ENCODE data around the gene RAB36. TPM values are rescaled to one million over a fixed set of nuclear protein-coding genes. Genes with fewer than 3 reads are reported as not detected.
"Not testable (repeated sequence)": the region's sequence is repeated elsewhere in the genome, so short reads cannot be mapped to it uniquely, and the experiment has no call there.

Gene RAB36
- total RNA-seq, 1 donor from 2014 or later, result 3.5 TPM

DNA sequence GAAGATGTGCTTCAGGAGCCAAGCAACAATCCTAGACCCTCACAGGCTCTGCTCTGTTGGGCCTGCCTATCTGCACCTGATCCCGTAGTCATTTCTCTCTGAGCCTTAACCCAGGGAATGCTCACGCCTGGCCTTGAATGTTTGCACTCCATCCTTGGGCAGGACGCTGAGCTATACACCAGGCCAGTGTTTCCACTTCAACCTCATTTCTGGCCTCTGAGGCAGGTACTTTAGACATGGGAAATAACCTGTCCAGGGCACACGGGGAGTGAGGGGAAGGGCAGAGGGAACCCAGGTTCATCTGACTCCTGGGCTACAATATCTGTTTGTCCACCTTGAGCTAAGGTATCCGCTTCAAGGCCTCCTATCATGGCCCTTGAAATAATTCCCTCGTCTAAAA, 13.3 kb upstream of the RAB36 start:
- H3K4me3 ChIP-seq (ENCODE audit: low read depth, low read length), result no peak overlapping the region
- DNase-seq (ENCODE audit: low read depth), result no peak
- TF ChIP-seq, protein P1, sequence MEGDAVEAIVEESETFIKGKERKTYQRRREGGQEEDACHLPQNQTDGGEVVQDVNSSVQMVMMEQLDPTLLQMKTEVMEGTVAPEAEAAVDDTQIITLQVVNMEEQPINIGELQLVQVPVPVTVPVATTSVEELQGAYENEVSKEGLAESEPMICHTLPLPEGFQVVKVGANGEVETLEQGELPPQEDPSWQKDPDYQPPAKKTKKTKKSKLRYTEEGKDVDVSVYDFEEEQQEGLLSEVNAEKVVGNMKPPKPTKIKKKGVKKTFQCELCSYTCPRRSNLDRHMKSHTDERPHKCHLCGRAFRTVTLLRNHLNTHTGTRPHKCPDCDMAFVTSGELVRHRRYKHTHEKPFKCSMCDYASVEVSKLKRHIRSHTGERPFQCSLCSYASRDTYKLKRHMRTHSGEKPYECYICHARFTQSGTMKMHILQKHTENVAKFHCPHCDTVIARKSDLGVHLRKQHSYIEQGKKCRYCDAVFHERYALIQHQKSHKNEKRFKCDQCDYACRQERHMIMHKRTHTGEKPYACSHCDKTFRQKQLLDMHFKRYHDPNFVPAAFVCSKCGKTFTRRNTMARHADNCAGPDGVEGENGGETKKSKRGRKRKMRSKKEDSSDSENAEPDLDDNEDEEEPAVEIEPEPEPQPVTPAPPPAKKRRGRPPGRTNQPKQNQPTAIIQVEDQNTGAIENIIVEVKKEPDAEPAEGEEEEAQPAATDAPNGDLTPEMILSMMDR (conservative IDR thresholded peaks at IDR 0.05; ENCODE audit: low read depth, low read length), result no peak

DNA sequence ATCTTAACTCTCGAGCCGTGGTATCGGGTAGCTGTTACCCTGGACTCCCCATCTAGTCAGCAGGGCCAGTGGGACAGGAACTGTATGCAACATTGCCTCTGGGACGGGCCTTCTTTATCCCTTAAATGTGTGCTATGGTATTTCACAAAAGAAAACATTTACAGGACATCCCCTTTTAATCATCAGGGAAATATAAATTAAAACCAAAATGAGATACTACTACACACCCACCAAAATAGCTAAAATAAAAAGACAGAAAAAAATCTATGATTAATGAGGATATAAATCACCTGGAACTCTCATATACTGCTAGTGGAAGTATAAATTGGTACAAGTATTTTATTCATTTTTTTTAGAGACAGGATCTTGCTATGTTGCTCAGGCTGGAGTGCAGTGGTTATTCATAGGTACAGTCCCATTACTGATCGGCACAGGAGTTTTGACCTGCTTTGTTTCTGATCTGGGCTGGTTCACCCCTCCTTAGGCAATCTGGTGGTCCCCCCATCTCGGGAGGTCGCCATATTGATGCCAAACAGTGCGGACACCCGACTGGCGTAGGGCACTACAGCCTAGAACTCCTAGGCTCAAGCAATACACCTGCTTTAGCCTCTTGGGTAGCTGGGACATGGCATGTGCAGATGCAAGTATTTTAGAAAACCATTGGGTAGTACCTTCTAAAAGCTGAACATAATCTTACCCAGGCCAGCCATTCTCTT, 12.7 kb upstream of the RAB36 start:
- no peak for DNase-seq (ENCODE audit: low read depth)
- TF ChIP-seq, protein P1 (conservative IDR thresholded peaks at IDR 0.05; ENCODE audit: low read depth, low read length), result no peak
- H3K4me3 ChIP-seq (ENCODE audit: low read depth, low read length), result no peak overlapping the region

DNA sequence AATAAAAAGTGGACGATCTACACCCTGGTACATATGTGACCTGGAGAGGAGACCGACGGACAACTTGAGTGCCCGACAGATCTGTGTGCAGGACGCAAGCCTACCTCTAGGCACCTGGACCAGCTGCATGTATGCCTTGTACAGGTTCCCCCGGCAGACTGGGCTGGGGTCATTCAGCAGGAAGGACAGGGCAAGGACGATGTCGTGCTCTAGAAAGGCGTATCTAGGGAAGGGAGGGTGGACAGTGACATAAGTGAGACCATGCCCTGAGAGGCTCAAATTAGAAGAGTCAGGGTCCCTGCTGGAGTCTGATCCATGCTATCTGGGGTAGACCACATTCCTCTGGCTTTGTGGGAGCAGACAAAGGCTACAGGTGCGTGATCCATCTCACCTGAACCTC, 11.4 kb upstream of the RAB36 start:
- DNase-seq (ENCODE audit: low read depth), result no peak
- TF ChIP-seq, protein P1 (conservative IDR thresholded peaks at IDR 0.05; ENCODE audit: low read depth, low read length), result no peak
- no peak overlapping the region for H3K4me3 ChIP-seq (ENCODE audit: low read depth, low read length)

DNA sequence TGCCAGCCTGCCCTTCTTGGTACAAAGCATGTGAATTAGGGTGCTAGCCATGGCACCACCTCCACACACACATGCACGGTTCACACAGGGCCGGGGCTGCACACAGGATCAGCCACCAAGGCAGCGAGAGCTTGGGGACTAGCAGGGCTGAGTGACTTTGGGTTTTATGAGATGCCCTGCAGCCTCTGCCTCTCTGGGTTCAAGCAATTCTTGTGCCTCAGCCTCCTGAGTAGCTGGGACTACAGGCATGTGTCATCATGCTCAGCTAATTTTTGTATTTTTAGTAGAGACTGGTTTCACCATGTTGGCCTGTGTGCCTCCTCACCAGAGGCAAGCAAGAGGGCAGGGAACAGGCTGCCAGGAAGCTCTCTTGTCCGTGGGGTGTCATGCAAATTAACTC, 8.3 kb upstream of the RAB36 start:
- not testable (repeated sequence) for DNase-seq (ENCODE audit: low read depth); H3K4me3 ChIP-seq (ENCODE audit: low read depth, low read length)

DNA sequence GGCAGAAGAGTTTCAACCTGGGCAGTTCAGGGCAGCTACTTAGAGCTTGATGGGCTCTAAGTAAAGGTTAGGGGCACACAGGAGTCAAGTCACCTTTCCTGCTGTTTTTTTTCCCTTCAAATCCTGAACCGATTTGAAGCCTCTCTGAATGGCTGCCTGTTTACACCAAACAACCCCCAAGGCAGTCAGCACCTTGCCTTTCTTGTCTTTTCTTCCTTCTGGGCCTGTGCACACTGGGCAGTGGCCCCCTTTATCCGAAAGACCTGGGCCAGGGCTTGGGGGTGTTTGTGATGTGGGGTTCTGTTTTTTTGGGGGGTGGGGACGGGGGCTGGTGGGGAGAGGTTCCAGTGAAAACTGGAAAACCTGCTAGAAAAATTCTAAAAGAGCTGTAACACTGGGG, 7.8 kb upstream of the RAB36 start:
- DNase-seq (ENCODE audit: low read depth), result no peak
- TF ChIP-seq, protein P1 (conservative IDR thresholded peaks at IDR 0.05; ENCODE audit: low read depth, low read length), result no peak
- no peak overlapping the region for H3K4me3 ChIP-seq (ENCODE audit: low read depth, low read length)

DNA sequence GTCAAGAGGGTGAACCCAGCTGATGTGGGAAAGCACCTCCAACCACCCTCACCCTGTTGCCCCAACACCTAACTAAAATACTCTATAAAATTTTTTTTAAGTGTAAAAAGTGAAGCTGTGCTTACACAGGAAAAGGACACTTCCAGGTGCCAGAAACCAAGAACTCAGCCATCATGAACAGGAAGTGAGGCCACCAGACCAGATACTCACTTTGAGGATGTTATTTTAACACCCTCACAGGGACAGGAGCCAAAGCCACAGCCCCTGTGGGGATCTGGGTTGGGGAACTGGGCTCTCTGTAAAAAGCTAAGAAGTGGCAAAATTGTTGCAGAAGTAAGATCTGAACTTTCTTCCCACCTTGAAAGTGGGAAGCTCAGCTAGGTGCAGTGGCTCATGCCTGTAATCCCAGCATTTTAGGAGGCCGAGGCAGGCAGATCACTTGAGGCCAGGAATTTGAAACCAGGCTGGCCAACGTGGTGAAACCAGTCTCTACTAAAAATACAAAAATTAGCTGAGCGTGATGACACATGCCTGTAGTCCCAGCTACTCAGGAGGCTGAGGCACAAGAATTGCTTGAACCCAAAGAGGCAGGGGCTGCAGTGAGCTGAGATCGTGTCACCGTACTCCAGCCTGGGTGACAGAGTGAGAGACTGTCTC, 7.2 kb upstream of the RAB36 start:
- TF ChIP-seq, protein P1 (conservative IDR thresholded peaks at IDR 0.05; ENCODE audit: low read depth, low read length), result no peak
- no peak overlapping the region for H3K4me3 ChIP-seq (ENCODE audit: low read depth, low read length)
- no peak for DNase-seq (ENCODE audit: low read depth)

DNA sequence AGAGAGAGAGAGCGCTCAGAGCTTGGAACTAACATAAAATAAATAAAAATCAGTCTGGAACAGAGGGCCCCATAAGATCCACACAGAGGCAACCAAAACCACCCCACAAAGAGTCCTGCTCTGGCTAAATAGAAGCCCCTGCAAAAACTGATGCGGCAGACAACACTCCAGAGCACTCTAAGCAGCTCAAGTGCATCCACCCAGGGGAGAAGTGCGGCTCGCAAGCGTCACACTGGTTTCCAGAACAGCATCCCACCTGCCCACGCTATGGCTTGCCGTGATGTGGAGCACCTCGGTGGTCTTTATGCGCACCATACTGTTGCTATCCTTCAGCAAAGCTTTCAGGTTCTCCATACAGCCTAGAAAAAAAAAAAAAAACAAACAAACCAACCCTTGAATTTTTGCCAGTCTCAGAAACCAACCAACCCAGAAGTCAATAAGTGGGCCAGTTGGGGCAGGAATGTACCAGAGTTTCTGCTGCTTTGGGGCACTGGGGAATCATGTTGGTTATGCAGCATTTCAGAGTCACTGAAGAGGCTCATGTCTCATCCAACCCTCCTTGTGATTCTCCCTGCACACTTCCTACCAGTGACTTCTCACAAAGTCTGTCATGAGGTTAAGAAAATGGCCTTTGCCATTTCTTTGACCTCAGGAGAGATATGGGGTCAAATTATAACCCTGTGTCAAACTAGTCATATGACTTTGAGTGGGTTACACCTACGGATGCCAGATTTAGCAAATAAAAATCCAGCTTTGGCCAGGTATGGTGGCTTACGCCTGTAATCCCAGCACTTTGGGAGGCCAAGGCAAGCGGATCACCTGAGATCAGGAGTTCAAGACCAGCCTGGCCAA, 6.5 kb upstream of the RAB36 start:
- DNase-seq (ENCODE audit: low read depth), result no peak
- no peak overlapping the region for H3K4me3 ChIP-seq (ENCODE audit: low read depth, low read length)
- TF ChIP-seq, protein P1 (conservative IDR thresholded peaks at IDR 0.05; ENCODE audit: low read depth, low read length), result no peak

Measured in epithelial cell of proximal tubule (primary cell).